Measurements from ENCODE around the gene TEC.

The TEC gene

DNA sequence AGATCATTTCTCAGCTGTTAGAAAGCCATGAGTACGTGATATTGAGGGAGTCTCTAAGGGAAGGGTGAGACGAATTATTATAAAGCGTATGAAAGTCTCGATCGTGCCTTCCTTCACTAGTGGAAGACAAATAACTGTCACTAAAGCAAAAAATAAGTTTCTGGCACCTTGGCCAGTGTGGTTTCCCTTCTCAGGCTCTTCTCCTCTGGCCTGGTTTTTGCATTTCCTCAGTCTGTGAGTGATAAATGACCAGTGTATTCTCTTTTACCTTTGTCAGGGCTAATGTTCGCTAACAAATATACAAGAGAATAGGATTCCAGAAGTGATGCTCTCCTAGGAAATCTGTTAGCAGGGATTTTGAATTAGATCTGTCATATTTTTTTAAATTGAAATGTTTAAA, 155.2 kb downstream of the TEC start:
- no peak for DNase-seq

DNA sequence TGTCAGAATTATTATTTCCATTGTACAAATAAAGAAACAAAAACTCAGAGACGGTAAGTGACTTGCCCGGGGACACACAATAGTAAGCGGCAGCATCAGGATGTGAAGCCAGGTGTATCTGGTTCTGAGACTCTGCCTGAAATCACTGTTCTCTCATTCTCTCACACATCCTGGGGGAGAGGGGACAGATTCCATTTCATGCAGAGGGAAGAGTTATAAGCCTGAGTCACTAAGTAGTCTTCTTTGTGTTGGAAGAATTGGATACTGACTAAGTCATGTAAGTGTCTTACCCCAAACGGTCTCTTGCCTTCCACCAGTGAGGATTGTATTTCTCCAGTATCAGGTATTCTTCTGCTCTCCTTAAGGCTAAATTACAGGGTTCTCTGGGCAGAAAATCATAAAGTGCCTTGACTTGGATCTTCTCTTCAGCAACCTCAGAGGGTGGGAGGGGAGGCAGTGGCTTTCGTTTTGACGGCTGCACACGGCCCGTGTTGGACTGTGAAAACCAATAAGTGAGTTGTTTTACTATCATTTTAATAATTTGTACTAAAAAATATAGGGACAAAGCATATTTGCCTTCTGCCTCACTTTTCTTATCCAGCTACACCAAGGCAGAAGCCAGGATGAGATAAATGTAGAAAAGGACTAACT, 157.5 kb downstream of the TEC start:
- no peak for DNase-seq

DNA sequence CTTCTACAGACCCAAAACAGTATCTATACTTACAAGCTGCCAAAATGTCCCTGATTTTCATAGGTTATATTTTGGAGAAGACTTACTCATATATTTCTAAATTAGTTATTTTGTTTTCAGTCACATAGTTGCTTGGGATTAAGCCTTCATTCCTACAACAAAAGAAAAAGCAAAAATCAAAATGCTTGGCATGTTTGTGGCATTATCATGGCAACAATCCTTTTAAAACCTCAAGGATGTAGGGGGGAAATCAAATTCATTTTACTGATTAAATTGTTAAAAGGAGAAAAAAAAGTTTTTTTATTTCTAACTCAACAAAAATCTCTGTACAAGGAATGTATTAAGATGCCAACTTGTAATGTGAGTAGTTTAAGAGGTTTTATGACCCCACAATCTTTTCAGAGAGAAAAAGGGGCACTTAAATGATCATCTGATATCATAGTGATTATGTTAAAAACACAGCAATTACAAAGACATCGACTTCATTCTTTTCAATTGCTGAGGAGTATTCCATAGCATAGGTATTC, 159.1 kb downstream of the TEC start:
- DNase-seq = no peak

DNA sequence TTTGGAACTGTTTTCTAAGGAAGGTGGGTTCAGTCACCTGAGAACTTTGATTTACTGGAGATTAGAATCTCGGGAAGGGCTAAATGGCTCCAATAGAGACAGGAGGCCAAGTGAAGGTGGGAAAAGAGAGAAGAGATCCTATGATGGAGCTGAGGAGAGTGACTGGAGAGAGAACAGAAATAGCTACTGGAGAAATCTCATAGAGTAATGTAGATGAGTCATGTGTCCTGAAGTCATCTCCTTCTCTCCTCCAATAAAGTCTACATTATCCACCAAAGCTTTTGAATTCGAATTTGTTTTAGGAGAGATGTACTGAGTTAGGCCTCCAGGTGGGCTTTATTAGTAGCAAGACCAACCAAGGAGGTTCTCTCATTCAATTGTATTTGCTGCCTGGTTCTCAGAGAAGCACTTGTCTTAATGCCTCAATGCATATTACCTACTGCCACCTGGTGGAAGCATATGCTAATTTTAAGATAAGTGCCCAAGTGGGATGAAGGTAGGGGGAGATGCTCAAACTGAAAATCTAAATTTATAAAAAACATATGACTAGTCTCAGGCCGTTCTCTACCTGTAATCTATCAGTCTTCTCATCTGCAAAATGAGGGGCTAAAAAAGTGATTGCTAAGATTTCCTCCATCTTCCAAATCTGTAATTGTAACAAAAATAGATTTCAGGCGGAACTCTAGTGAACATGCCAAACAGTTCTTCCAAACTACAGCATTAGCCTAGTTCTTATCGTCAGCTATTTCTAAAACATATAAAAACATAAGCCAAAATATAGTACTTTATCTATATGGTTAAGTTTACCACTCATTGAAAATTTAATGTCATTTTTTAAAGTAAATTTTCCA, 160.0 kb downstream of the TEC start:
- no peak for DNase-seq

DNA sequence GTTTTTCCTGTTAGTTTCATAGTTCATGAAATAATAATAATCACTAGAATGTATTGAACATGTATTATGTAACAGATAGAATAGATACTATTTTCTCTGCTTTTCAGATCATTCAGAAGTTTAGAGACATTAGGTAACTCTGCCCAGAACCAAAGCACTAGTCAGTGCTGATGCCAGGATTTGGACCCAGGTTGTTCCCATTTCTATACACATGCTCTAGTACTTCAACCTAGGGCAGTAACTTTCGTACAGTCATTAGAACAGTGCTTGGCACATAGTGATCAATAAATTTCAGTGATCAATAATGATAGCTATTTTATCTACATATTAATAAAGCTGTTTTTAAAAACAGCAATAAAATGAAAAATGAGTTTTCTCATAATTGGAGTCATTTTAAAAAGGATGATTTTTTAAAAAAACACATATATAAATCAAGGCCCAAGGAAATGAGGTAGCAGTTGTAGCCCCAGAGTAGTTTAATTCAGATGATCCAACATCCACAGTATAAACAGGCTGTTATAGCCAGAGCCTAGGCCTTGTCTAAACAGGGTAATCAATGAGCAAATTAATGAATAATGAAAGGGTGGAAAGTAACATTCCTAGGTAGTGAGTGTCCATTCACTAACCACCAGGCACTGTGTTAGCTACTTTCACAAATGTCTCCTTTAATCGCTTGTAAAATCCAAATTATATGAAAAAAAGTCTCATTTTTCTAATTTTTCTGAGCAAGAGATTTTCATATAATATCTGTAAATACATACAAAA, 161.1 kb downstream of the TEC start:
- no peak for DNase-seq

DNA sequence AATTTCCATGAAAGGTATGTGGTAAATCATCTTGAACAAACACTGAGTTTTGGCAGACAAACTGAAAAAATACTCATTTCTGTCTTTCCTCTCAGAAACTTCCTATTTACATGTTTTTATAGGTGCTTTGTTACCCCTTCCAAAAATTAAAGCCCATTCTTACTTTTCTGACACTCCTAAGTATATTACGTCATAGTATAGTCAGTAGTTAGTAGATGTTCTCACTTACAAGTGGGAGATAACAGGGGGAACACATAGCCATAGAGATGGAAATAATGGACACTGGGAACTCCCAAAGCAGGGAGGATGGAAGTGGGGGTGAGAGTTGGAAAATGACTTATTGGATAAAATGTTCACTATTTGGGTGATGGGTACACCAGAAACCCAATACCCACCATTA, 164.4 kb downstream of the TEC start:
- no peak for DNase-seq

DNA sequence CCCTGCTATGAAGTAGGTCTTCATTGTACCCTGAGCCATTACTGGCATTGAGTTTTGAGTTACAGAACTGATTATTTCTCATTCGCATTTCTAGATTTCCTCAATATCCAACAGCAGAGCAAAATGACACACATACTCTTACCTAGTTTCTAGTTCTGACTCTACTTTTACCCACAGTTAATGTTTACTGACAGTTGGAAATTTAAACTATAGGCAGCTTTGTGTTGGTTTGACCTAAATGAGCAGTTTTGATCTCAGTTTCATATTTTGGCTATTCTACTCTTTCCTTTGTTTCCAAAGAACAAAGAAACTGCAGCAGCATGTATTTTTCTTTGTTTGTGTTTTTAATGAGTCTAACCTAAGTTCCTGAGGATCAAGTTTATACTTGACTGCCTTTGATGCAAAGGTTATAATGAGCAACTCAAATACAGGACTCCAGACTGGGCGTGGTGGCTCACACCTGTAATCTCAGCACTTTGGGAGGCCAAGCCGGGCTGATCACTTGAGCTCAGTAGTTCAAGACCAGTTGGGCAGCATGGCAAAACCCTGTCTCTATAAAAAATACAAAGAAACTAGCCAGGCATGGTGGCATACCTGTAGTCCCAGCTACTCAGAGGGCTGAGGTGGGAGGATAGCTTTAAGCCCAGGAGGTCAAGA, 166.0 kb downstream of the TEC start:
- no peak for DNase-seq

DNA sequence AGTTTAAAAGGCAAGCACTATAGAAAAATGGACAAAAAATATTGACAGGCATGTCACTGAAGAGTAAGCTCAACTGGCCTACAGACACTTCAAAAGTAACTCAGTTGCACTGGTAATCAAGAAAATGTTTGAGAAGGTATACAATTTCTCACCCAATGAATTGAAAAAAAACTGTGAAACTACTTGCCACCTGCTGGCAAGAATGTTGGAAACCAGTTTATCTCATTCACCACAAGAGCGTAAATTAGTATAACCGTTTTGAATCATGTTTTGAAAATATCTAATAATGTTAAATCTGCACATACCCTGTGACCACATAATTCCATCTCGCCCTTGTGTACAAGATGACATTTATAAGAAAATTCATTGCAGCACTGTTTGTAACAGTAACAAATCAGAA, 167.3 kb downstream of the TEC start:
- no peak for DNase-seq

DNA sequence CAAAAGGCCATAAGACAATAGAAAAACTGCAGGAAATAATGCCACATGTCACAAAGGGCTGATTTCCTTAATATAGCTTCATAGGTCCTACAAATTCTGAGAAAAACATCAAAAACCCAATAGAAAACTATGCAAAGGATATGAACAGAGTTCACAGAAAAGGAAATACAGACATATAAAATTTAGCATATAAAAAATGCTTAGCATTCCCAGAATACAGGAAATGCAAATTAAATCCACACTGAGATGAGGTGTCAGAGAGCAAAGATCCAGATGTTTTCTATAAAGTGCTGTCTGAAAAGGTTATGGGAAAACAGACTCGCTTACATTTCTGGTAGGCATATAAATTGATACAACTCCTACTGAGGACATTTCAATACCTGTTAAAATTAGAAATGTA, 169.4 kb downstream of the TEC start:
- DNase-seq = no peak

DNA sequence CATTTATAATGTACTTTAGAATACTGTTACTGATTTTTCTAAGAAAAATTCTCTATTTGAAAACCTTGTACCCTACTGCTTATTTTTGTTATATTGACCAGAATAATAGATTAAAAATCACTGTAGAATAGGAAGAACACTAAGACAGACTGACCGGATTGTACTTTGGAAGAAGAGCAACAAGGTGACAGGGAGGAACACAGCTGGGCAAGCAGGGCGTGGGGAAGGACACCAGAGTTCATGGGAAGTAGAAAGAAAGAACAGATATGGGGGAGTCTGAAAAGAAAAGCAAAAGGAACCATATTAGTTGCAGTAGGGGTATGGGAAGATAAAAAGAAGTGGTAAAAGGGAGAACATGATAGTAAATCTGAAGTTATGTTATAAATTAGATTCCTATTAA, 174.2 kb downstream of the TEC start:
- no peak for DNase-seq

DNA sequence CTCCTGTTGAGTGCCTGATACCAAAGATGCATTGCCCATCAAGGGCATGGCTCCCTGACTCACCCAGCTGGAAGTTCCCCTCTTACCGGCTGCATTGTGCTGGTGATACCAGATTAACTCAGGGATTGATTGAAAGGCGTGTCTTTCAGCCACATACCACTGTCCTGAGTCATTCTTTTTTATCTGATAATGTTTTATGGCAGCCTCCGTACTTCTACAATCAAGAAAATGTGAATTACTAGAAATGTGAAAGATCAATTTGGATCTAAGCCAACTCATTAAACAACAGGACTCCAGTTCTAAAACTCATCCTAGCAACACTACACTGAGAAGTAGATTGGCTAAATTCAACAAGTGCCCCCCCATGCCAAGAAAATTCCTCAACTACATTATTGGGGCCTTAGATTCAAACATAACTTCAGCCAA, 175.6 kb downstream of the TEC start:
- DNase-seq = no peak

DNA sequence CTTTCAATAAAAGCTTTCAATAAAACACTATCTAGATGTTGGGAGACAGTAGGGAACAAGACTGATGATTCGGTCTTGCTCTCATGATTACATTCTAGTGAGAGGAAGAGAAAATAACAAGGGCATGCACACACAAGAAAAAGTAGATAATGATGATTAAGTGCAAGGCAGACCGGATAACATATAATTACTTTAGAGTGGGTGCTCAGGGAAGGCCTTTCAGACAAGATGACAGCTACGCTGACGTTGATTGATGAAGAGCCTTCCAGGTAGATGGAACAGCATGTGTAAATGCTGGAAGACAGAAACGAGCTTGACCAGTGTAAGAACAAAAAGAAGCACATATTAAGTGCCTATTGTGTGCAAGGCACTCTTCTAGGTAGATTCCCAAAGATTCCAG, 179.0 kb downstream of the TEC start:
- DNase-seq = no peak

DNA sequence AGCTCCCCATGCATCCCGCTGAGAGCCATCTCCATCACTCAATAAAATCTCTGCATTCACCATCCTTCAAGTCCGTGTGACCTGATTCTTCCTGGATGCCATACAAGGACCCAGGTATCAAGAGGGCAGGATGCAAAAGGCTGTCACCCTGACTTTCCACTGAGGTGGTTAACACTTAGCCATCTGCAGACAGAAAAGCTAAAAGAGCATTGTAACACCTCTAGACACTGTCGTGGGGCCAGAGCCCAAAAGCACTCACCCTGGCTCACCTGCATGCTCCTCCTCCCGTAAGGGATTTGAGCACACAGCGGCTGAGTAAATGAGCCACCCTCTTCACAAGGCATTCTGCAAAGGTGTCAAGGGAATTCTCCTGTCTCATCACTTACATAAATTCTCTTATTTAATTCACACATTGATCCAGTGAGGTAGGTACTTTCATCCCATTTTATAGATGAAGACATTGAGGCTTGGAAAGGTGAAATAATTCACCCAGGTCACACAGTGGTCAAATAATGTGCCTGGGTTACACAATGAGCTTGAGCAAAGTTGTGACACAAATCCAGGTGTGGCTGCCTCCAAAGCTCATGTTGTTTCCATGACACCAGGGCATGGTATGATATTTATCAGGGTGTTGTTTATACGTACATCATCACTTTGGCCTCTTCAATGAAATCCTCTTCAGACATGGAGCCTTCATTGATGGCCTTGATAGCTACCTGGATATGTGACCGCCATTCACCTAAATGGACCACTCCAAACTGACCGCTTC, 183.6 kb downstream of the TEC start:
- DNase-seq = no peak

All from activated CD8-positive, alpha-beta memory T cell treated with anti-CD3 and anti-CD28 coated beads for 24 hours (primary cell).